ENCODE results near the gene SDR39U1. TPM values are rescaled to one million over a fixed set of nuclear protein-coding genes. Genes with fewer than 3 reads are reported as not detected.
A peak's percentile ranks its signal among the peaks of the same experiment; 100 is the strongest.

Gene SDR39U1
- polyA plus RNA-seq, 1 donor from 2014 or later, result 142 TPM

GRCh38 chr14:24414077-24414476 is 28.5 kb downstream of the SDR39U1 start:
- H3K27me3 ChIP-seq (ENCODE audit: insufficient read depth, low read depth, low read length), result no peaks in the 10 kb centered on the region
- no peak overlapping the region for H3K9ac ChIP-seq (ENCODE audit: low read length)
- no peaks in the 10 kb centered on the region for H3K9me2 ChIP-seq (ENCODE audit: insufficient read depth, low read length)
- H3K4me3 ChIP-seq (ENCODE audit: low read length), result no peak overlapping the region
- H3K27ac ChIP-seq (ENCODE audit: low read length), result no peak overlapping the region
- no peaks in the 10 kb centered on the region for H4K20me1 ChIP-seq (ENCODE audit: insufficient read depth)
- H2AFZ ChIP-seq (ENCODE audit: low read depth, low read length), result no peak overlapping the region
- H3K4me2 ChIP-seq (ENCODE audit: low read length), result no peak overlapping the region
- no peaks in the 10 kb centered on the region for H3K79me2 ChIP-seq (replicated peaks; ENCODE audit: insufficient read depth, low read length)
- no peaks in the 10 kb centered on the region for H3K9me3 ChIP-seq (ENCODE audit: low read length)
- no peaks in the 10 kb centered on the region for H3F3A ChIP-seq (ENCODE audit: insufficient read depth, low read length, poor library complexity, severe bottlenecking)
- TF ChIP-seq RAD21 (conservative IDR thresholded peaks at IDR 0.05) (no peak), REST (IDR thresholded peaks at IDR 0.05; ENCODE audit: borderline replicate concordance) (no peak), POLR2AphosphoS5 (IDR thresholded peaks at IDR 0.05) (no peak), EP300 (conservative IDR thresholded peaks at IDR 0.05; ENCODE audit: poor library complexity, severe bottlenecking) (no peak), TAF1 (IDR thresholded peaks at IDR 0.05; ENCODE audit: low read depth) (no peak), CTCF (IDR thresholded peaks at IDR 0.05; ENCODE audit: poor library complexity, severe bottlenecking) (no peak)
- H3K36me3 ChIP-seq (ENCODE audit: insufficient read depth, low read length), result no peaks in the 10 kb centered on the region

- Histone ChIP-seq H3K9ac (ENCODE audit: low read length) (no peak overlapping the region), H3K36me3 (ENCODE audit: insufficient read depth, low read length) (no peaks in the 10 kb centered on the region), H3K9me2 (ENCODE audit: insufficient read depth, low read length) (no peaks in the 10 kb centered on the region), H3K4me2 (ENCODE audit: low read length) (no peak overlapping the region), H2AFZ (ENCODE audit: low read depth, low read length) (no peak overlapping the region), H3K27me3 (ENCODE audit: insufficient read depth, low read depth, low read length) (no peaks in the 10 kb centered on the region), H3K79me2 (replicated peaks; ENCODE audit: insufficient read depth, low read length) (no peaks in the 10 kb centered on the region), H3F3A (ENCODE audit: insufficient read depth, low read length, poor library complexity, severe bottlenecking) (no peaks in the 10 kb centered on the region), H3K9me3 (ENCODE audit: low read length) (no peaks in the 10 kb centered on the region), H3K27ac (ENCODE audit: low read length) (no peak overlapping the region), H4K20me1 (ENCODE audit: insufficient read depth) (no peaks in the 10 kb centered on the region), H3K4me3 (ENCODE audit: low read length) (no peak overlapping the region)
- no peak for TF ChIP-seq POLR2AphosphoS5 (IDR thresholded peaks at IDR 0.05)
- peak; percentile 40 for TF ChIP-seq CTCF (IDR thresholded peaks at IDR 0.05; ENCODE audit: poor library complexity, severe bottlenecking)
- peak; percentile 17 for TF ChIP-seq RAD21 (conservative IDR thresholded peaks at IDR 0.05)
Observed at GRCh38 chr14:24411443-24412389, 30.9 kb downstream of the SDR39U1 start.

Measured in neural cell (in vitro differentiated cells).